ENCODE data around the gene SPSB4. TPM values are rescaled to one million over a fixed set of nuclear protein-coding genes. Genes with fewer than 3 reads are reported as not detected.

The SPSB4 gene
- total and polyA plus RNA-seq, 2 of the 8 experiments (the other 6 are each of a cell fraction or from before 2014, with no cell fraction given): 15.1 to 17.2 TPM

DNA sequence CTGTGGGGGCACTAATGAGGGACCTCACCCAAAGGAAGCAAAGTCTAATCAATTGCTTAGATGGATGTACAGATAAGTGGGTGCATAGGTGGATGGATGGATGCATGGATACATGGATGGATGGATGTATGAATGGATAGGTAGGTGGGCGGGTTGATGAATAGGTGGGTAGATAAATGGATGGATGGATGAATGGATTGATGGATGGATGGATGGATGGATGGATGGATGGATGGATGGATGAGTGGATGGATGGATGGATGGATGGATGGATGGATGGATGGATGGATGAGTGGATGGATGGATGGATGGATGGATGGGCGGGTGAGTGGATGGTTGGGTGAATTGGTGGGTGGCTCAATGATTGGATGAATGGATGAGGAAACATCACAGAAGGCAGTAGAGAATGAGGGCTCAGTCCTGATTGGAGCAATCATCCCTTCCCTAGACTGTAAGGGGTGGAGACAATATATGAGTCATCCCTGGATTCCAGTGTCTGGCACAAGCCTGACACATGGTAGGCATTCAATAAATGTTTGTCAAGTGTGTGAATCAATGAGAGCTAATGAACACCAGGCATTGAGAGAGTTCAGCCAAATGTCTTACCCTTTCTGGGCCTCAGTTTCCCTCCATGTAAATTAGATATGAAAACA lies 140.1 kb downstream of the SPSB4 start (continued):
- TF ChIP-seq, protein P1, sequence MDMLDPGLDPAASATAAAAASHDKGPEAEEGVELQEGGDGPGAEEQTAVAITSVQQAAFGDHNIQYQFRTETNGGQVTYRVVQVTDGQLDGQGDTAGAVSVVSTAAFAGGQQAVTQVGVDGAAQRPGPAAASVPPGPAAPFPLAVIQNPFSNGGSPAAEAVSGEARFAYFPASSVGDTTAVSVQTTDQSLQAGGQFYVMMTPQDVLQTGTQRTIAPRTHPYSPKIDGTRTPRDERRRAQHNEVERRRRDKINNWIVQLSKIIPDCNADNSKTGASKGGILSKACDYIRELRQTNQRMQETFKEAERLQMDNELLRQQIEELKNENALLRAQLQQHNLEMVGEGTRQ (IDR thresholded peaks at IDR 0.05; ENCODE audit: low read length): no peak
- TF ChIP-seq TAF7 (optimal IDR thresholded peaks at IDR 0.05; ENCODE audit: borderline replicate concordance, low read depth, low read length) (no peak), KDM1A (IDR thresholded peaks at IDR 0.05; ENCODE audit: borderline replicate concordance, low read length) (no peak), GABPA (IDR thresholded peaks at IDR 0.05; ENCODE audit: borderline replicate concordance, insufficient read depth, low read length) (no peak), CREB1 (IDR thresholded peaks at IDR 0.05) (no peak)

All from H1 (cell line).